ENCODE data around the gene CCER1.

The CCER1 gene

DNA sequence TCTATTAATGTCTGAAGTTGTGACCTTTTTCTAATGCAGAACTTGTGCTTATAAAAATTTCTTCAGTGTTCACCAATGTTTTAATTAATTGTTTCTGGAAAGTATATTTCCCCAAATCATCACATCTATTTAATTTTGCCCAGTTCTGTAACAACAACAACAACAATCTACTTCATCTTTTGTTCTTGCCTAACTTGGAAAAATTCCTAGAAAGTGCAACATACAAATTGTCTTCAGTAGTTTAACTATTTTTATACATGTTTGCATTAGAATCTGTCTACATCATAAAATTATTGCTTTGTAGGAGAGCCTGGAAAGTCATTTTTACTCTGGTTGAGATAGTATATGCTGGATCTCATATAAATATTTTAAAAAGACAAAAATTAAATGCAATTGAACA is 38.5 kb downstream of the CCER1 start:
- DNase-seq: no peak

- no peak for DNase-seq
Observed at GRCh38 chr12:90915353-90915752, 39.6 kb downstream of the CCER1 start.

DNA sequence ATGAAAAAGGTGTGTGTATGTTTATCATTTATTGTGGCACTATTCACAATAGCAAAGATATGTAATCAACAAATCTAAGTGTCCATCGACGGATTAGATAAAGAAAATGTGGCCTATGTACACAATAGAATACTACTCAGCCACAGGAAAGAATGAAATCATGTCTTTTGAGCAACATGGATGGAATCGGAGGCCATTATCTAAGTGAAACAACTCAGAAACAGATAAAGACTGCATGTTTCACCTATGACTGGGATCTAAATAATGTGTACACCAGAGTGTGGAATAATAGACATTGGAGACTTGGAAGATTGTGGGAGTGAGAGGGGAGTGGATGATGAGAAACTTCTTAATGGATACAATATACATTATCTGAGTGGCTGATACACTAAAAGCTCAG is 44.0 kb downstream of the CCER1 start:
- DNase-seq: no peak

DNA sequence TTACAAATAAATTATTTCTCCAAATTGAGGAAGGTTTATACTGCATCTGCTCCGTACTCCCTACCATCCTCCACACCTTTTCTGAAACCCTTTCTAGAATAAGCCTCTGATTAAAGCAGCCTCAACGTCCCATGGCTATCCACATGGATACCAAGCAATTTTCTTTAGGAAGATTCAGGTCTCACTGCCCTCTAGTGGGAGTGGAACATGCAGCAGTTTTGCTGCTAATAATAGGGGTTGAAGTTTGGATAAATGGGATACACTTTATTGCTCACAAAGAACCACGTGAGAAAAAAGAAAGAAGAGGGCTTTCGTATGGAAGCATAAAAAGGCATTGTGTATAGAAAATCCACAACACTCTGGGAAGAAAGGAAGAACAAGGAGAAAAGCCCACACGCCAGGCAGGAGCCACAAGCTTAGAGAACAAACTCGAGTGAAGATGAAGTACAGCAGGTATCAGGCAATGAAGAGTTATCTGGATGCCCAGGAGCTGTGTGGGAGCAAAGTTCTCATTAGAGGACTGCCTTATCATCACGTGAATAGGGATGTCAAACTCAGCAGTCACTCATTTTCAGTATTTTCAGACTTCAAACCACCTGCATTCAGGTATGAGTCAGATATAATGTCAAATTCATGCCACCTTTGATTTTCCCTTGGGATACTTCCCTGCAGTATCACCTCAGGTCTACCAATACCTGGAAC is 45.8 kb downstream of the CCER1 start:
- DNase-seq: no peak

DNA sequence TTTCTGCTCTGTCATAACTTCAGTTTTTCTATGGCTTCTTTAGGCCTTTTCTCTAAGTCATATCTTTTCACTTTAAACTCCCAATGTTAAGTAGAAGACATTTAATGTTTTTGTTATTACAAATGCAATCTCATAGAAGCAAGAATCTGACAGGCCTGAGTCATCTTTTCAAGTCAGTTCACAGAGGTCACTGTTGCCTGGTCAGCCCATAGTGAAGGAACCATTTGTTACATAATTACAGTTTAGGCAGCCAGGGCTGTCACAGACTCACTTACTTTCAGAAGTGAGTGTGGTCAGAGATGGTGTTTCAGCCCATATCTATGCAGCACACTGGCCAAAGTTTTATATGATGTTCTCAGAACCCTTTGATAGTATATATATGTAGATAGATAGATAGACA is 46.5 kb downstream of the CCER1 start:
- no peak for DNase-seq

DNA sequence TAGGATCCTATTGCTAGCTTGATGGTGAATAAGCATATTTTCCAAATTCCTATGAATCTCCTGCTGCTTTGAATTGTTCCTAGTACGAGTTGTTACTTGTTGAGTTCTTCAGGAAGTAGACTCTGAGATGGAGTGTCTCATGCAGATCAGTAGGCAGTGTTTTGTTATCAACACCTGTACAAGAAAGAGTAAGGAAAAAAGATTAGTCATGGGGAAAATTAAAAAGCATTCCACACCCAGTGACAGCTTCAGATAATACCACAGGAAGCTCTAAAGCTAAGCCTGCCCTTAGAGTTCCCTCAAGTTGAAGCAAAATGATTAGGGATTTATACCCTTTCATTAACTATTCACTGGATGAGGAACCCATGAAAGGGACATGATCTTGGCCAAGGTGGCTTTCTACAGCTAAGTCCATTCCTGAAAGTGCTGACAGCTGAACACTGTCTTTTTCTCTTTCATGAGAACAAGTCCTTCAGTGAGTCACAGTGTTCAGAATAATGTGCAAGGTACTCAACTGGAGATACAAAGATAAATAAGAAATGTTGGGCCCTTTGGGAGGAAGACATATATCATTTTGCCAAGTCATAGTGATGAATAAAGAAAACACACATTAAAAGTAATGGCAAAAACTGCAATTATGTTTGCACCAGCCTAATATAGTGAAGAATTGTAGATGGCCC is 49.1 kb downstream of the CCER1 start:
- no peak for DNase-seq

GRCh38 chr12:90902596-90902995 is 52.4 kb downstream of the CCER1 start:
- no peak for DNase-seq
